Neutrophil (primary cell): ENCODE results near the gene EYA3.

Experiments used
- H3K27ac ChIP-seq: fragments of 200-600 bp; sonication (generic); 2 replicates; pipeline ENCODE4 v1.5.1; 2016; ENCODE audit warnings: mild to moderate bottlenecking, moderate library complexity
- H3K27me3 ChIP-seq: fragments of 200-600 bp; sonication (generic); 2 replicates; pipeline ENCODE4 v1.6.0; 2016; ENCODE audit warnings: mild to moderate bottlenecking
- H3K36me3 ChIP-seq: fragments of 200-600 bp; sonication (generic); 2 replicates; pipeline ENCODE4 v1.5.1; 2017
- H3K4me1 ChIP-seq, 2 experiments: fragments of 200-600 bp in 1 of 2; sonication (generic) in 1 of 2; 1 replicate in 1 of 2; 2 replicates in 1 of 2; pipeline versions ENCODE4 v1.5.1 to v1.6.1; 2013 to 2016; ENCODE audit warnings: low read depth in 1 of 2, low read length in 1 of 2, mild to moderate bottlenecking in 1 of 2, moderate library complexity in 1 of 2; ENCODE audit not compliant: control insufficient read depth in 1 of 2, insufficient read depth in 1 of 2
- H3K4me3 ChIP-seq, 2 experiments: fragments of 200-600 bp in 1 of 2; sonication (generic) in 1 of 2; 1 replicate in 1 of 2; 2 replicates in 1 of 2; pipeline ENCODE4 v1.5.1; 2013 to 2016; ENCODE audit warnings: low read depth in 1 of 2, low read length in 1 of 2, mild to moderate bottlenecking in 1 of 2, moderate library complexity in 1 of 2
- H3K9me3 ChIP-seq: fragments of 200-600 bp; sonication (generic); 2 replicates; pipeline ENCODE4 v1.5.1; 2016
- TF ChIP-seq, protein P1 (sequence below): fragments of 200-600 bp; sonication (generic); IDR thresholded peaks from 2 replicates; pipeline ENCODE4 v1.5.1; 2016; ENCODE audit warnings: antibody characterized with exemption

EYA3 gene

GRCh38 chr1:27936370-27936769 lies 152.0 kb downstream of the EYA3 start:
- no peak overlapping the region for H3K4me3 ChIP-seq
- peaks cover 6% of the 10 kb centered on the region for H3K27me3 ChIP-seq
- H3K9me3 ChIP-seq = no peaks in the 10 kb centered on the region
- no peaks in the 10 kb centered on the region for H3K36me3 ChIP-seq
- H3K27ac ChIP-seq = no peak overlapping the region
- TF ChIP-seq, protein P1, sequence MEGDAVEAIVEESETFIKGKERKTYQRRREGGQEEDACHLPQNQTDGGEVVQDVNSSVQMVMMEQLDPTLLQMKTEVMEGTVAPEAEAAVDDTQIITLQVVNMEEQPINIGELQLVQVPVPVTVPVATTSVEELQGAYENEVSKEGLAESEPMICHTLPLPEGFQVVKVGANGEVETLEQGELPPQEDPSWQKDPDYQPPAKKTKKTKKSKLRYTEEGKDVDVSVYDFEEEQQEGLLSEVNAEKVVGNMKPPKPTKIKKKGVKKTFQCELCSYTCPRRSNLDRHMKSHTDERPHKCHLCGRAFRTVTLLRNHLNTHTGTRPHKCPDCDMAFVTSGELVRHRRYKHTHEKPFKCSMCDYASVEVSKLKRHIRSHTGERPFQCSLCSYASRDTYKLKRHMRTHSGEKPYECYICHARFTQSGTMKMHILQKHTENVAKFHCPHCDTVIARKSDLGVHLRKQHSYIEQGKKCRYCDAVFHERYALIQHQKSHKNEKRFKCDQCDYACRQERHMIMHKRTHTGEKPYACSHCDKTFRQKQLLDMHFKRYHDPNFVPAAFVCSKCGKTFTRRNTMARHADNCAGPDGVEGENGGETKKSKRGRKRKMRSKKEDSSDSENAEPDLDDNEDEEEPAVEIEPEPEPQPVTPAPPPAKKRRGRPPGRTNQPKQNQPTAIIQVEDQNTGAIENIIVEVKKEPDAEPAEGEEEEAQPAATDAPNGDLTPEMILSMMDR = no peak
- H3K4me1 ChIP-seq = peaks cover 37 to 46% of the 10 kb centered on the region in 2 experiments

DNA sequence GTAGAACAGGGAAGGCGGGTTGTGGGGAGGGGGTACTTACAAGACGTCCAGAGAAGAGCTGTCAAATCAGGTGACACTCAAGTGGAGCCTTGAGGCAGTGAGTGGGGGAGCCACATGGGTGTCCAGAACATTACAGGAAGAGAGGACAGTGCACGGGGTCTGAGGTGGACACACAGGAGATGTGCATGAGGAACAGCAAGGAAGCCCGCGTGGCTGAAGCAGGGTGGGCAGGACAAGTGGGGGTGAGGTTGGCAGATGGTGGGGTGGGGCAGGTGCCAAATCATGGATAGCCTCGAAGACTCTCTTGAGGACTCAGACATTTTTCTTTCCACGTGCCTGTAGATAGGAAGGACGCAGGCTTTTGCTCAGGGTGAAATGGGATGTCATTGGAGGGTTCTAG lies 152.7 kb downstream of the EYA3 start:
- Histone ChIP-seq H3K27ac (no peak overlapping the region), H3K4me1 (peaks cover 35 to 44% of the 10 kb centered on the region in 2 experiments)

GRCh38 chr1:27934818-27935549 lies 153.4 kb downstream of the EYA3 start, which contains the start of gene SMPDL3B:
SMPDL3B (plus strand) TSS chr1:27935000; CDS start chr1:27935184, 184 bp downstream.
- TF ChIP-seq, protein P1 = peak; percentile 8
- Histone ChIP-seq H3K4me3 (no peak within 1 kb of the TSS), H3K36me3 (no peaks in the 10 kb centered on the region), H3K9me3 (no peaks in the 10 kb centered on the region), H3K27ac (peak within 1 kb of the TSS; percentile 35), H3K4me1 (peaks cover 27 to 37% of the 10 kb centered on the region in 2 experiments), H3K27me3 (peaks cover 6% of the 10 kb centered on the region)

More for the DNA sequence above, 152.7 kb downstream of the EYA3 start:
- Histone ChIP-seq H3K27me3 (peaks cover 6% of the 10 kb centered on the region), H3K9me3 (no peaks in the 10 kb centered on the region), H3K4me3 (no peak overlapping the region), H3K36me3 (no peaks in the 10 kb centered on the region)
- TF ChIP-seq, protein P1 = no peak

DNA sequence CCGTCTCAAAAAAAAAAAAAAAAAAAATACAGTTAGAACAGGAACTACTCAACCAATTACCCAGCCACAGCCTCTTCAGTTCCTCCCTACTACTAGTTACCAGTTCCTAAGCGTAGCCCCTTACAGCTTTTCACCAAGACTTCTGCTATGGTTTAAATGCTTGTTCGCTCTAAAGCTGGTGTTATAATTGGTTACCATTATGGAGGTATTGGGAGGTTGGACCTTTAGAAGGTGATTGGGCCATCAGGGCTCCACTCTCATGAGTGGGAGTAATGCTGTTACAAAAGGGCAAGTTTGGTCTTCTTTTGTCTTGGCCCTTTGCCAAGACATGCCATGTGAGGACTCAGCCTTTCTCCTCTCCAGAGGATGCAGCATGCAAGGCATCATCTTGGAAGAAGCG lies 156.7 kb downstream of the EYA3 start:
- peaks cover 24 to 31% of the 10 kb centered on the region in 2 experiments for H3K4me1 ChIP-seq
- H3K27ac ChIP-seq = peak overlapping the region; percentile 67
- no peak overlapping the region for H3K4me3 ChIP-seq
- peaks cover 6% of the 10 kb centered on the region for H3K27me3 ChIP-seq
- H3K9me3 ChIP-seq = no peaks in the 10 kb centered on the region
- H3K36me3 ChIP-seq = no peaks in the 10 kb centered on the region
- TF ChIP-seq, protein P1 = no peak

DNA sequence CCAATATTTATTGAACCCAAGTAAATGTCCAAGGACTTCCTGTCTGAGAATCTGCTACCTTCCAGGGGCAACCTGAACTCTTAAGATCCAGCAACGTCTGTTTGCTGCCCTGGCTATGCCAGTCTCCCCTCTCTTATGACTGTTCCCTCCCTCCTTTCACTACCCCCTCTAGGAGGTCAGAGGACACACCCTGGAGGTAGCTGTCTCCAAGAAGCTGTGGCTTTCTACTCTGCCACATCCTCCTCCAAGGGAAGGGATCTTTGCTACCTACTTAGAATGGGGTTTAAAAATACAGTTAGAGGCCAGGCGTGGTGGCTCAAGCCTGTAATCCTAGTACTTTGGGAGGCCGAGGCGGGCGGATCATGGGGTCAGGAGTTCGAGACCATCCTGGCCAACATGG lies 157.2 kb downstream of the EYA3 start:
- Histone ChIP-seq H3K4me3 (no peak overlapping the region), H3K36me3 (no peaks in the 10 kb centered on the region)
- TF ChIP-seq, protein P1 = no peak

More for the DNA sequence above, 157.2 kb downstream of the EYA3 start:
- peaks cover 24 to 31% of the 10 kb centered on the region in 2 experiments for H3K4me1 ChIP-seq
- peak overlapping the region; percentile 67 for H3K27ac ChIP-seq
- peaks cover 6% of the 10 kb centered on the region for H3K27me3 ChIP-seq
- H3K9me3 ChIP-seq = no peaks in the 10 kb centered on the region
